A172 (cell line): ENCODE measurements around the gene FBXO46. TPM values are rescaled to one million over a fixed set of nuclear protein-coding genes. Genes with fewer than 3 reads are reported as not detected.
"Not testable (repeated sequence)": the region's sequence is repeated elsewhere in the genome, so short reads cannot be mapped to it uniquely, and the experiment has no call there.

Source experiments
- DNase-seq: peaks from one replicate; pipeline ENCODE4 v3.0.0-alpha.2; 2015; ENCODE audit warnings: low spot score
- total RNA-seq: library from RNA; depleted of rRNA; stranded (reverse); fragments of >200 nt; shearing (Covaris generic); gene quantifications from 2 replicates; pipeline ENCODE4 v1.2.3, GENCODE V29; 2014

The FBXO46 gene
- total RNA-seq, 1 experiment from 2014 or later: 2.4 TPM

DNA sequence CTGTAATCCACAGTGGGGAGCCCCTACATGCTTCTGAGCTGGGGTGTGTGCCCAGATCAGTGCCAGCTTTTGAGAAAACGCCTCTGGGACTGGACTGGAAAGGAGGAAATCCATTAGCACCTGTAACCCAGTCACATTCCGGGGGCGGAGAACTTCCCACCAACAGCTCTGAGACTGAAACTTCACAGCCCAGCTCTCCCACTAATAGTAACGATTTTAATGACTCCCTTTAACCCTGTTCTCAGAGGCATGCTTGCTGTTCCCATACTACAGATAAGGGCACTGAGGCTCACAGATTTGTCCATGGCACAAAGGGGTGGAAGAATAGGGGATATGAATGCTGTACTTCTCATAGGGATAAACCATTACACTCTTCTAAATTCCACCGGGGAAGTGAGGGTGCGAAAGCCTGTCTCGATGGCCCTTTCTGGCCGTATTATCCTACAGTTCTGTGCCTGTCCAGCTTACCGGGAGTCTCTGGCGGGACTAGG is 851 bp downstream of the FBXO46 start:
- DNase-seq: no peak

DNA sequence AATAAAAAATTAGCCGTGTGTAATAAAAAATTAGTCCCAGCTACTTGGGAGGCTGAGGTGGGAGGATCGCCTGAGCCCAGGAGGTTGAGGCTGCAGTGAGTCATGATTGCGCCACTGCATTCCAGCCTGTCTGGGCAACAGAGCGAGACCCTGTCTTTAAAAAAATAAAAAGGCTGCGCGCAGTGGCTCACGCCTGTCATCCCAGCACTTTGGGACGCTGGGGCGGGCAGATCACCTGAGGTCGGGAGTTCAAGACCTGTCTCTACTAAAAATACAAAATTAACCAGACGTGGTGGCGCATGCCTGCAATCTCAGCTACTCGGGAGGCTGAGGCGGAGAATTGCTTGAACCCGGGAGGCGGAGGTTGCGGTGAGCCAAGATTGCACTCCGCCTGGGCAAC is 2.0 kb downstream of the FBXO46 start:
- DNase-seq: not testable (repeated sequence)

DNA sequence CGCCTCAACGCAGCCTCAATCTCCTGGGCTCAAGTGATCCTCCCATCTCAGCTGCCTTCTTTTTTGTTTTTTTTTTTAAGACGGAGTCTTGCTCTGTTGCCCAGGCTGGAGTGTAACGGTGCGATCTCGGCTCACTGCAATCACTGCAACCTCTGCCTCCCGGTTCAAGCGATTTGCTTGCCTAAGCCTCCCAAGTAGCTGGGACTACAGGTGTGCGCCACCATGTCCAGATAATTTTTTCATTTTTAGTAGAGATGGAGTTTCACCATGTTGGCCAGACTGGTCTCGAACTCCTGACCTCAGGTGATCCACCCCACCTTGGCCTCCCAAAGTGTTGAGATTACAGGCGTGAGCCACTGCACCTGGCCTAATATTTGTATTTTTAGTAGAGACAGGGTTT is 10.6 kb downstream of the FBXO46 start:
- DNase-seq: not testable (repeated sequence)

DNA sequence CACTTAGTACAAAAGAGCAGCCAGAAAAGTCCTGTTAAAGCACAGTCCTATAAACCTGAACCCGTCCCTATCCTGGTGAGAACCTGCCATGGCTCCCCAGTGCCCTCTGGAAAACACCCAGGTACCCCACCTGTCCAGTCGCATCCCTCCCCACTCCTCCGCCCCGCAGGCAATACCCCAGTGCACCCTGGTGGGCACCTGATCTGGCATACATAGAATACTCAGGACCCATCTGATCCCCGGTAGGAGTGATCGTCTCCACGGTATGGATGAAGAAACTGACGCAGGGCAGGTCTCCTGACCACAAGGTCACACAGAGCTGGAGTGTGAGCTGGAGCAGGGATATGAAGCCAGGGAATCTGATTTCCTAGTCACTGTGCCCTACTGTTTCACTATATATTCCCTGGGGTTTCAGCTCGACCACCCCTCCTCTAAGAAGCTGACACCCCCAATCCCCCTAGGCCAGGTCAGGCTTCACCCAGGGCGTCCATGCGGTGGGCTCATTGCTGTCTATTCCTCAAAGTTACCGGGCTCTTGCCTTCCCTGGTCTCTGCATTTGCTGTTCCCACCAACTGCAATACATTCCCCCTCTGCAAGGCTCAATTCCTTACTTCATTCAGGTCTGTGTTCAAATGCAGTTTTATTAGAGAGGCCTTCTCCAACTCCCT is 12.6 kb downstream of the FBXO46 start:
- no peak for DNase-seq

DNA sequence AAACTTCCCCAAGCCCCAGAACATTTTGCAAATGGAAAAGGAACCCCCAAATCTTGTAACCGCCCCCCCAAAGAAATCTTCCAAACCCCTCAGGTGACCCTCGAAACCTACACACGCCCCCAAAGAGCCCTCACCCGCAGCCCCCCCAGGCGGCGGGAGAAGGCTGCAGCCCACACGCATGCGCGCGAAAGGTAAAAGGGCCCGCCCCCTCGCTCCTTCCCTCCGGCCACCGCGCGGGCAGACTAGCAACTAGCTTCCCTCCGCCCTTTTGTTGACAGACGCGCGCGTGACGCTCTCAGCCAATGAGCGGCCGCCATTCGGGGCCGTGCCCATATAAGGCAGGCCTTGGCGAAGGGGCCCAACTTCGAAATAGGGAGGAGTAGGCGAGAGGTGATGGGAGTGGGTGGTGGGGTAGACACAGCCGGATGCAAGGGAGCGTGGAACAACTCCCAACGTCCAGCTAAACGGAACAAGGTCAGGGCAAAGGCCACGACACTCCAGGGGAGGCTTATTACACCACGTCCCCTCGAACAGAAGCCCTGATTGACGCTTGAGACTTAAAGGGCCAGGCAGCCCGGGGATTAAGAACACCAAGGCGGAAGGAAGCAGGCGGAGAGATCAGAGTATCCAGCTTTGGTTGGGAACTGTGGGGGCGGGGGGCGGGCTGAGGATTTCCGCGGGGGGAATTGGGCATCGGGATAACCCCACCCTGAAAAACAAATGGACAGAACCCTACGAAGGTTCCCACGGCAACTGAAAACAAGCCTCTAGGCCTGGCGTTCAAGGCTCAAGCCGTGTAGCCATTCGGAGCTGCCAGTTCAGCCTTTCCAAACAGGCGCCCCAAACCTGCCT is 13.3 kb downstream of the FBXO46 start:
- peak; percentile 91 for DNase-seq

DNA sequence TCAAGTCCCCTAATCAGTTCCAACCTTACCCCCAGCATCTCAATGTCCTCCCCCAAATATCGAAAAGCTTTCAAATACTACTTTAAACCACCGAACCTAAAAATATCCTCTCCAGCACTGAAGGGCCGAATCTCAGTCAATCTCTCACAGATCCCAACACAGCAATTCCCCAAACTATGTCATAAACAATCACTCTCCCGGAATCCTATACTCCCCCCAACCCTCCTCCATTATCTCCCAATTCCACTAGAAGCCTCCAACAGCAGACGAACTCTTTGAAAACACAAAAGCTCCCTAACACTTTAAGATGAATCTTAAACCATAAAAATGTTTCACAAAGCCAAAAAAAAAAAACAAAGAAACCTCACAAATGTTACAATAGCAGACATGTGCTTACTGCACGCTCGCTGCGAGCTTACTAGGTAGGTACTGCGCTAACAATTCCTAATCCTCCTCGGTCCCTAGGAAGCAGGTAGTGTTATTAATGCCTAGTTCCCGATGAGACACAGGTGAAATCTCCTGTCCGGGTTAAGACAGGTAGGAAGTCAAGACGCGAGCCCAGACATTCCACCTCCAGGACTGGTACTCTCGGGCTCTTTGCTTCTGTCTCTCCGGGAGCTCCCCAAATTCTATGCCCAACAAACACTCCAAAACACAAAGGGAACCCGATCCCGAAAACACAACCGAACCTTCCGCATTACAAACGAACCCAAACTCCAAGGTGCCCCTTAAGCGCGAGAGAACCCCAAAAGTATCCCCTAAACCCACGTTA is 14.2 kb downstream of the FBXO46 start:
- DNase-seq: no peak

DNA sequence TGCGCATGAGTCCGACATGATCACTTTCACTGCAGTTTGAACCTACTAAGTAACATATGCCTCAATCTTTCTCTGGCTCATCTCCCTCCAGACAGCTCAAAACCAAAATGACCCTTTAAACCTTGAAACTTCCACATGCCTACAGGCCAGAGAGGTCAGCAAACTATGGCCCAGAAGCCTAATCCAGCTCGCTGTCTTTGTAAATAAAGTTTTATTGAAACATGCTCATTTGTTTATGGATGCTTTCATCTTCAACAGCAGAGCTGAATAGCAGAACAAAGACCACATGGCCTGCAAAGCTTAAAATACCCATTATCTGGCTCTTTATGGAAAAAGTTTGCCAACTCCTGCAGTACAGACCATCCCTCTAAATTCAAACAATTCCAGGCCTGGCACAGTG is 15.6 kb downstream of the FBXO46 start:
- DNase-seq: no peak

DNA sequence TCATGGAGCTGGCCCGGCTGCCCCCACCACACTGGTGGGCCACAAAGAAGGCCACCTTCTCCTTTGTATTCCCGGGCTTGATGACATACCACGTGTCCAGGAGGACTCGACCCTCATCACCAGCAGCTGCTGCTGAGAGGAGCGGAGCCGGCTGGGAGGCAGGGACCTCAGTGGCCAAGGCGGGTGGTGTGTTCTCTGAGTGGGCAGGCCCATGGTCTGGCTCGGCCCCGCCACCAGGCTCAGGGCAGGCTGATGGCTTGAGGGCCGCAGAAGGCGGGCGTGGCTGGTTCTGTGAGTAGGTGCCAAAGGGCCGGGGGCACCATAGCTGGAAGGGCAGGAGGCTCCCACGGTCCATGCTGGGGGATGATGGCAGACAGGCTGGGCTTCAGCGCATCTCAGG is 17.6 kb downstream of the FBXO46 start:
- DNase-seq: no peak

DNA sequence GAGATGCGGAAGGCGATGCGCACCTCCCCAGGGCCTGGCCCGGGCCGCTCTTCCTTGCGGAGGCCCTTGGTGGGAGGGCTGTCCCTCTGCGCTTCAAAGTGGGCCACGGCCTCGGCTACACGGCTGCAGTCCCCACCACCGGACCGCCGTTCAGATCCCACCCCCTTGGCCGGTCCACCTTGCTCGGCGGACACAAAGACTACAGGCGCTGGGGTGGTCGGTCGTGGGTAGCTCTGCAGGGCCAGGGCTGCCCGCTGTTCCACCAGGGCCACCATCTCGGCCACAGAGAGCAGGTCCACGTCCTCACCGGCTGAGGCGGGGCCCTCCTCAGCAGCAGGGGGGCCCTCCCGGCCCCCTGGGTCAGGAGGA is 18.0 kb downstream of the FBXO46 start:
- DNase-seq: no peak

DNA sequence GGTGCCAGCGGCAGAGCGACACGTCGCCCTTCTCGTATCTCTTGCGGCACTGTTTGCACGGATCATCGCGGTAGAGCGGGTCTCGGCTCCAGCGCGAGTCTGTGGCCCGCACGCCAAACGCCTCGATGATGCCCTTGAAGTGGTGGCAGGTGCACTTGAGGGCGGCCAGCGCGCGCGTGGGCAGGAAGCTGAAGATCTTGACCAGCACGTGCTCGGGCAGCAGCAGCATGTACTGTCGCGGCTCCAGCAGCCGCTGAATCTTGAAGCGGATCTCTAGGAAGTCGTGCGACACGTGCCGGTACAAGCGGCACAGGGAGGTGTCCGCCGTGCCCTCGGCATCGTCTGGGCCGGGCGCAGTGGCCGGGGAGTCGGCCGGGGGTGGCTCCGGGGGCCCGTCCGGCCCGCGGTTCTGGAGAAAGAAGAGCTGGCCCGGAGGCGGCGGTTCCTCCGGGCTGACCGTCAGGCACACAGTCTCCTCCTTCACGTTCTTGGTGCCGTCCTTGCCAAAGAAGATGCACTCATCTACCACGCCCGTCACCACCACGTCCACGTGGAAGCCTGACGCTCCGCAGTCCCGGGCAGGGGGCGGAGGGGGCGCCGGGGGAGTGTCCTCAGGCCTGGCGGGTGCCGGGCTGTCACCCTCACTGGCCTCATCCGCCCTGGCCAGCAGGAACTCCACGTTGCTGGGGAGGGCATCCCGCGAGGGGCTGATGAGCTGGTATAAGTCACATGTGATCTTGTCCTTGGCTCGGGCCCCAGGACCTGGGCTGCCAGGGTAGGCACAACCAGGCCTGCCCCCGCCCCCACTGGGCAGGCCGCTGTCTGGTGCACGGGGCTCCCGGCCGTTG is 18.6 kb downstream of the FBXO46 start:
- no peak for DNase-seq

DNA sequence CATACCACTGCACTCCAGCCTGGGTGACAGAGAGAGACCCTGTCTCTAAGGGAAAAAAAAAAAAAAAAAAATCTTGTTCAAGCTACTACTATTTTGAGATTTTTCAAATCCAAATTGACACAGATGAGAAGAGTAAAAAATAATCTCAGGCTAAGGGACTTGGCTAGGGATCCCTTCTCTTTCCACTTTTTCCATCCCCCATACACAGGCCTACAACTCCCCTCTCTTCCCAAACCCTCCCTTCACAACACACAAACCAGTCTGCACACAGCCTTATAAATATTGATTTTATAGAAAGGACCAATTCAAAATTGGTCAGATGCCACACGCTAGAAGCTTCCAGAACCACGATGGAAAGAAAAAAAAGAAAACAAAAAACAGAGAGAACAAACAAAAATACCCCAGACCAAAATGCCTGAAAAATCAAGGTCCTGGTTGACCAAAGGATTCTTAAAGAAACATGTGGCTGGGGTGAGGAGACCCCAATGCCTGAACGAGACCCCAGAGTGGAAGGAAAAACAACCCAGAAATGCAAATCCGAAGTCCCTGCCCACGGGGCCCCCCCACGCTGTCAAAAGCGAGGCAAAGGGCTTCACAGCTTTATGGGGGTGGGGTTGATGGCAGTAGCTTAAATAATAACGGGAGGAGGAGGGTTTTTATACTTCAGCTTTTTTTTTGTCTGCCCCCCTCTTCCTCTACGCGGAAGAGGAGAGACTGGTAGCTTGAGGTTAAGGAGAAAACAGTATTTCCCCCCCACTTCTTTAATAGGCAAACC is 20.2 kb downstream of the FBXO46 start:
- DNase-seq: no peak

DNA sequence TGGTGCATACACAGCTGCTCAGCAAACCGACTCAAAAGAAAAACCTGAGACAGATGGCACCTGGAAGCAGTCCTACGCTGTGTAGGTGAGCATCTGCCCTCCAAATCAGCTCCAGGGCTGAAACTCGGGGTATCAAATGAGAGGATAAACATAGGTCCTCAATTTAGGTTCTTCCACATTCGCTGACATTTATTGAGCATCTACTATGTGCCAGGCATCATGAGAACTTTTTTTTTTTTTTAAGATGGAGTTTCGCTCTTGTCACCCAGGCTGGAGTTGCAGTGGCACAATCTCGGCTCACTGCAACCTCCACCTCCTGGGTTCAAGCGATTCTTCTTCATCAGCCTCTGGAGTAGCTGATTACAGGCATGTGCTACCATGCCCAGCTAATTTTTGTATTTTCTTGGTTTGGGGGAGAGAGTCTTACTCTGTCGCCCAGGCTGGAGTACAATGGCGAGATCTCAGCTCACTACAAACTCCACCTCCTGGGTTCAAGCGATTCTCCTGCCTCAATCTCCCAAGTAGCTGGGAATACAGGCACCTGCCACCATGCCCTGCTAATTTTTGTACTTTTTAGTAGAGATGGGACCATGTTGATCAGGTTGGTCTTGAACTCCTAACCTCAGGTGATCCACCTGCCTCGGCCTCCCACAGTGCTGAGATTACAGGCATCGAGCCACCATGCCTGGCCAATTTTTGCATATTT is 24.8 kb downstream of the FBXO46 start:
- no peak for DNase-seq

DNA sequence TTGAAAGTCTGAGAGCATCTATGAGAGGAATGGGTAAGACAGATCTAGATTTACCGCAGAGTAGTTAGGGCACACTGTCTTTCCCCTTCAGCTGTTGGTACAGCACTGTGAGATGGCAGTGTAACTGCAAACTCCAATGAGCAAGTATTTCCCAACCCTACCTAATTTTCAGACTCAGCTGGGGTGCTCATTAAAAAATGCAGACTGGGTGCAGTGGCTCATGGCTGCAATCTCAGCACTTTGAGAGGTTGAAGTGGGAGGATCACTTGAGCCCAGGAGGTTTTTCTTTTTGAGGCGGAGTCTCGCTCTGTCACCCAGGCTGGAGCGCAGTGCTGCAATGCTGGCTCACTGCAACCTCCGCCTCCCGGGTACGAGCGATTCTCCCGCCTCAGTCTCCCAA is 25.6 kb downstream of the FBXO46 start:
- no peak for DNase-seq

DNA sequence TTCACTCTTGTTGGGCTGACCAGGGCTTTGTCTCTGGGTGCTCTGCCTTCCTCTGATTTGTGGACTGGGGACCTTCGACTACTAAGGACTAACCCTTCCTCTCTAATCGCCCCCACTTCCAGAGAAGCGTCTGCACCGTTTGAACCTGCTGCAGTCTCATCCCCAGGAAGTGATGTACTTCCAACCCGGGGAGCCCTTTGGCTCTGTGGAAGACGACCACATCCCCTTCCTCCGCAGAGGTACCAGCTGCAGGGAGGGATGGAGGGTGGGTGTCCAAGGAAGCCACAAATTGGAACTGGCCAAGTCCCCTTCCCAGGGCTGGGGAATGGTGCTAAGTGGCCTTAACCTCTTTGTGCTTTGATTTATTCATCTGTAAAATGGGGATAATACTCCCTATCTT is 29.0 kb downstream of the FBXO46 start:
- no peak for DNase-seq

DNA sequence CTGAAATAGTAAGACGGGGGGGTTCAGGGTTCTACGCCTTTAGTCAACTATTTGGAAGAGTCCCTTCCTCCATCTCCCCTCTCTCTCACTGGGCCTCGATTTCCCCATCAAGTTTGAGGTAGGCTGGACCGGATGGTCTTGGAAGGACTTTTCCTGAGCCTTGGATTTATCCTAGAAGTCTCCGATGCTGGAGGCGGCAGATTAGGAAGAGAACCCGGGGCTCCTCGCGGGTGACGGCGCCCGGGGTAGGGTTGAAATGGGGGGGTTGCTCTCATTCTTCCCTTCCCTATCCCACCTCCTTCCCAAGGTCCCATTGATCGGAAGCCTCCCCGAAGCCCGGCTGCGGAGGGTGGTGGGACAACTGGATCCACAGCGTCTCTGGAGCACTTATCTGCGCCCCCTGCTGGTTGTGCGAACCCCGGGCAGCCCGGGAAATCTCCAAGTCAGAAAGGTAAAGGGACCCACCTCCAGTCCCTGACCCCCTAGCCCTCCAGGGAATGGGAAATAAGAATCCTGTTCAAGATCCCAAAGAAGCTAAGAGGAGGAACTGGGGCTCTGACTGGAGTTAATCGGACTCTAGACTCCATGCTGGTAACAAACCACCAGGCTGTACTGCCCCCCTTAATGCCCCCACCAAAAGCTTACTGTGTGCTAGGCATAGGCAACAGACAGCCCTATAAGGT is 37.4 kb downstream of the FBXO46 start:
- DNase-seq: peak; percentile 32

DNA sequence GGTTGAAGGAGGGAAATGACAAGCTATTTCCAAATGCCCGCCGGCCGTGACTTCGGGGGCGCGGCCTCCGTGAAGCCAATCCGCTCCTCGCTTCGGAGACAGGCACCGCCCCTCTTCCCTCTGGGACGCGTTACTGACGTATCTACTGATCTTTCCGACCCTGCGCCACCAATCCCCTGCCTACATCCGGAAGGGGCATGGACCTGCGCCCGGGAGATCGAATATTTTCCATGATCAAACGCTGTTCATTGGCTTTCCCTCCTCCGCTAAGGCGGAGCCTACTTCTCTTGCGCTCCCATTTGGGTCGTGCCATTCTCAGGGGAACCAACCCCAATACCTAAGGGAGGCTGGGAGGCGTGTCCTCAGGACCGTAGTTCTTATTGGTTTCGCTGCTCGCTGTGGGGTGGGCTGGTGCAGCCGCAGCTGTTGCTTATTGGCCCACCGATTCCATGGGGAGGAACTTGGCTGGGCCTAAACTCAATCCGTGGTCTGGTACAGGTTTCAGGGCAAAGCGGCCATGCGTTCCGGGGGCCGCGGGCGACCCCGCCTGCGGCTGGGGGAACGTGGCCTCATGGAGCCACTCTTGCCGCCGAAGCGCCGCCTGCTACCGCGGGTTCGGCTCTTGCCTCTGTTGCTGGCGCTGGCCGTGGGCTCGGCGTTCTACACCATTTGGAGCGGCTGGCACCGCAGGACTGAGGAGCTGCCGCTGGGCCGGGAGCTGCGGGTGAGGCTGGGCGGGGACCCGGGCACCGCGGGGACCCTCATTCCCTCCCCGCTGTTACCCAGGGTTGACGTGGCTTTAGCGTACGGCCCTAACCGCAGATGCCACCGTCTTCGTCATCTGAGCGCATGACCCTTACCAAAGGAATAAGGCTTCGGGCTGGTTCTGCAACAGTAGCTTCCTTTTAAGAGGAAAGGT is 38.2 kb downstream of the FBXO46 start, which contains the start of gene QPCTL:
Gene QPCTL, plus strand, starts transcription at position 480 of the 919 bp plus-strand sequence. Its CDS starts 38 bp downstream, at position 518.
- peak; percentile 95 for DNase-seq

DNA sequence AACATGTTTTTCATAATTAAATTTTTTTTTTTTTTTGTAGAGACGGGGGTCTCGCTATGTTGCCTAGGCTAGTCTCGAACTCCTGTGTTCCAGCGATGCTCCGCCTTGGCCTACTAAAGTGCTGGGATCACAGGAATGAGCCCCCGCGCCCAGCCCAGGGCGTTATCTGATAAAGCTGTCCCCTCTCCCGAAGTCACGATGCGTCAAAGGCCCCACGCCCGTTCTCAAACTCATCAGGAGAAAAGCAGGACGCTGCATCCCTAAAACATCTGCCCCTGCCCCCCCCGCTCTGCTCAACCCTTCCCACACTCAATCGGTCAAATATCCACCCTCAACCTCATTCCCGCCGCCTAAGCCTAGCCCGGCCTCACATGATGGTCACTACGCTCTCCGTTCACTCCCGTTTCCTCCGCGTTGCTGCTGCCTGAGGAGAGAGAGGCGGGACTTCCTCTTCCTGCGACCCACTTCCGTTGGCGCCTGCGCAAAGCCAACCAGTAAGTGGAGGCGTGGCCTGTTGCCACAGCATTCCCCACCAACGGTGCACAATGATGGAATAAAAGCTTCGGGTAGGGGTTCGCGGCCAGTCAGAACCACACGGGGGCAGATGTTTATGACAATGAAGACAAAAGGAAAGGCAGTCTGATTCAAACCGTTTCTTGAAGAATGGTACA is 39.0 kb downstream of the FBXO46 start, which contains the start of gene SNRPD2:
Gene SNRPD2, minus strand, starts transcription at position 438 of the 671 bp plus-strand sequence. Its CDS starts 65 bp downstream, at position 373.
- DNase-seq: peak; percentile 83
